ENCODE data around the gene GNAI1. TPM values are rescaled to one million over a fixed set of nuclear protein-coding genes. Genes with fewer than 3 reads are reported as not detected.

GNAI1 gene
- total RNA-seq, 4 donors from 2014 or later = 29.4 to 78.5 (median 35.5) TPM

DNA sequence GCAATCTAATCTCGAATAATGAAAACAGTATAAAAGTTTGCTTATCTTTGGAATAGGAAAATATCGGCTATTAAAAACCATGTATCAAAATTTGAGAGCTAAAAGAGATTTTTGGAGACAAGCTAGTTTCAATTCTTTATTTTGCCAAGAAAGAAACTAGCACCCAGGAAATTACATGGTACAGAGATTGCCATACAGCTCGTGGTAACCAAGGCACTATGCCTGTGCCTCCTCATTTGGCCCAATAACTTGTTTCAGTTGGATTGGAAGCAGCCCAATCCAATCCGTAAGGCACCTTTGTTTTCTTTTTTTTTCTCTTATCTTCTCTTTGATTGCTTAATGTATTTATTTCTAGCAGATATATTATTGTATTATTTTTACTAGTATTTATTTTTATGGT lies 55.0 kb downstream of the GNAI1 start:
- TF ChIP-seq EP300 (IDR thresholded peaks at IDR 0.05) (no peak), POLR2A (IDR thresholded peaks at IDR 0.05) (no peak)
- TF ChIP-seq, protein P1, sequence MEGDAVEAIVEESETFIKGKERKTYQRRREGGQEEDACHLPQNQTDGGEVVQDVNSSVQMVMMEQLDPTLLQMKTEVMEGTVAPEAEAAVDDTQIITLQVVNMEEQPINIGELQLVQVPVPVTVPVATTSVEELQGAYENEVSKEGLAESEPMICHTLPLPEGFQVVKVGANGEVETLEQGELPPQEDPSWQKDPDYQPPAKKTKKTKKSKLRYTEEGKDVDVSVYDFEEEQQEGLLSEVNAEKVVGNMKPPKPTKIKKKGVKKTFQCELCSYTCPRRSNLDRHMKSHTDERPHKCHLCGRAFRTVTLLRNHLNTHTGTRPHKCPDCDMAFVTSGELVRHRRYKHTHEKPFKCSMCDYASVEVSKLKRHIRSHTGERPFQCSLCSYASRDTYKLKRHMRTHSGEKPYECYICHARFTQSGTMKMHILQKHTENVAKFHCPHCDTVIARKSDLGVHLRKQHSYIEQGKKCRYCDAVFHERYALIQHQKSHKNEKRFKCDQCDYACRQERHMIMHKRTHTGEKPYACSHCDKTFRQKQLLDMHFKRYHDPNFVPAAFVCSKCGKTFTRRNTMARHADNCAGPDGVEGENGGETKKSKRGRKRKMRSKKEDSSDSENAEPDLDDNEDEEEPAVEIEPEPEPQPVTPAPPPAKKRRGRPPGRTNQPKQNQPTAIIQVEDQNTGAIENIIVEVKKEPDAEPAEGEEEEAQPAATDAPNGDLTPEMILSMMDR (IDR thresholded peaks at IDR 0.05) = no peak
- H3K27ac ChIP-seq = no peak overlapping the region
- 58 to 66% methylated on average over 4 of the region's 4 CpGs for WGBS, 2 donors
- no peak overlapping the region for H3K4me3 ChIP-seq
- H3K9me3 ChIP-seq = no peaks in the 10 kb centered on the region
- peaks cover 4 to 29% (median 10%) of the 10 kb centered on the region in 4 donors for H3K4me1 ChIP-seq
- DNase-seq (ENCODE audit: low spot score in 2 of 2) = no peak
- peaks cover 0 to 4% (median 0%) of the 10 kb centered on the region in 3 donors for H3K36me3 ChIP-seq
- H3K27me3 ChIP-seq = no peaks in the 10 kb centered on the region

DNA sequence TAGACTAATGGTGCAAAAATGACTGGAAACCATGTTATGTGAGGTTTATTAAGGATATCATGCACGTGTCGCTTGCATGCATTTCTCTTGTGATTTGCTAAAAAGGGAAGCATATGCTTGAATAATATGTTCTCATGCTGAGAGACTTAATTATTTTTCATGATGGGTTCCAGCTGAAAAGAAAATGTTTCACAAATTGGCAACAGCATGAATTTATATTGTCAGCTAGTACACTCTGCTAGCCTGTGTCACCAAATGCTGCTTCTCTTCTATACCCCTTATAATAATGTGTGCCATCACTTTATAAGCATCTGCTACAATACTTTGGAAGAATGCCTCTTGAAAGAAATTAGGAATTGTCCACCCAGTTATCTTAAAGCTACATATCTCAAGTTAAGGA lies 63.0 kb downstream of the GNAI1 start:
- no peaks in the 10 kb centered on the region for H3K27me3 ChIP-seq
- DNase-seq (ENCODE audit: low spot score in 2 of 2) = no peak
- 86 to 87% methylated on average over 2 of the region's 2 CpGs for WGBS, 2 donors
- H3K9me3 ChIP-seq = no peaks in the 10 kb centered on the region
- H3K4me1 ChIP-seq = no peaks in the 10 kb centered on the region
- H3K4me3 ChIP-seq = no peak overlapping the region
- no peak overlapping the region for H3K27ac ChIP-seq
- peaks cover 0 to 14% (median 0%) of the 10 kb centered on the region in 3 donors for H3K36me3 ChIP-seq
- no peak for TF ChIP-seq POLR2A (IDR thresholded peaks at IDR 0.05)
- TF ChIP-seq, protein P1 (IDR thresholded peaks at IDR 0.05) = no peak

DNA sequence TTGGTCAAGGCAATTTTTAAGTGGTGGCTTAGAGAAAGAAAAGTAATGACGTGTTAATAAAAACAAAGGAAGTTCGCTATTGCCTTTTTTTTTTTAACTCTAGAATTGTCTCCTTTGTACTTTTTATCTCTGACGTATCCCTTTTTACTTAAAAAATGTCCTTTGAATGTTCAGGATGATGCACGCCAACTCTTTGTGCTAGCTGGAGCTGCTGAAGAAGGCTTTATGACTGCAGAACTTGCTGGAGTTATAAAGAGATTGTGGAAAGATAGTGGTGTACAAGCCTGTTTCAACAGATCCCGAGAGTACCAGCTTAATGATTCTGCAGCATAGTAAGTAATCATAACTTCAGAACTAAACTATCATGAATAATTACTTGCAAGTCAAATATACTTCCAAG lies 64.4 kb downstream of the GNAI1 start:
- 88 to 90% methylated on average over 5 of the region's 5 CpGs for WGBS, 2 donors
- no peaks in the 10 kb centered on the region for H3K4me1 ChIP-seq
- H3K27ac ChIP-seq = no peak overlapping the region
- no peak overlapping the region for H3K4me3 ChIP-seq
- peaks cover 0 to 24% (median 0%) of the 10 kb centered on the region in 3 donors for H3K36me3 ChIP-seq
- H3K9me3 ChIP-seq = no peaks in the 10 kb centered on the region
- DNase-seq (ENCODE audit: low spot score in 2 of 2) = no peak
- TF ChIP-seq POLR2A (IDR thresholded peaks at IDR 0.05) = no peak
- no peak for TF ChIP-seq EP300 (IDR thresholded peaks at IDR 0.05)
- TF ChIP-seq, protein P1 (IDR thresholded peaks at IDR 0.05) = no peak
- no peaks in the 10 kb centered on the region for H3K27me3 ChIP-seq

DNA sequence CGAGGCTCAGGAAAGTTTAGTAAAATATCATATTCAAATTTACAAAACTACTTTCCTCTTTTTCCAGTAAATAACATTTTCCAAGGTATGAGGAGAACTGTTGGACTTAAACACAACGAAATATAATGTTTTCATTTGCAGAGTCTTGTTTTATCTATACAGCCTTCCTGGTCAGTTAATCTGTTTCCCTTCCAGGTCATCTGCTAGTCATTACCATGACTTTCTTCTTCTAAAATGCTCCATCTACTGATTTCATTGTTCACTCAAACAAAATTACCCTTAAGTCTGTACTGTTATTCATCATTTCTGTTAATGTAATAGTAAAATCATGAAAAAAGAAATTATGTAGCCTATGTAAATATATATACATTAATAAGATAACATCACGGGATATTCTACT lies 69.8 kb downstream of the GNAI1 start:
- TF ChIP-seq EP300 (IDR thresholded peaks at IDR 0.05) = no peak
- no peak for TF ChIP-seq POLR2A (IDR thresholded peaks at IDR 0.05)
- TF ChIP-seq, protein P1 (IDR thresholded peaks at IDR 0.05) = no peak
- H3K9me3 ChIP-seq = no peaks in the 10 kb centered on the region
- no peak overlapping the region for H3K27ac ChIP-seq
- no peak for DNase-seq (ENCODE audit: low spot score in 2 of 2)
- peaks cover 0 to 16% (median 0%) of the 10 kb centered on the region in 4 donors for H3K4me1 ChIP-seq
- H3K36me3 ChIP-seq = peaks cover 0 to 37% (median 0%) of the 10 kb centered on the region in 3 donors
- WGBS, 2 donors = 47 to 49% methylated on average over 3 of the region's 3 CpGs
- H3K4me3 ChIP-seq = no peak overlapping the region
- no peaks in the 10 kb centered on the region for H3K27me3 ChIP-seq

DNA sequence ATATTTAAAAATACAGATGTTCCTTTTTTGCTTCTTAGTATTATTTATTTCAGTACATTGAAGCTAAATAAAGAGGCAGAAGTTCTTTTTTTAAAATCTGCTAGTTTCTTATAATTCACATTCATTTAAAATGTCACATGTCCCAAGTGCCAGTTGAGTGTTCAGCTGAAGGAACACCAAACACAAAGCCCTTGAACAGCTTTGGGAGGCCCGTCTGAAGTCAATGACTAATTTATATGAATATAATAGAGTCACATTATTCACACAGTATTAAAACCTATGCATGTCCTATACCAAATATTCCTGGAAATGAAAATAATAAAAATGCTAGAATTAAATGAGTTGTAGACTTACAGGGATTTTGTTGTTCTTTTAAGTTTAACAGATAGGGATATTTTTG lies 70.3 kb downstream of the GNAI1 start:
- DNase-seq (ENCODE audit: low spot score in 2 of 2) = no peak
- no peak for TF ChIP-seq EP300 (IDR thresholded peaks at IDR 0.05)
- TF ChIP-seq, protein P1 (IDR thresholded peaks at IDR 0.05) = no peak
- peaks cover 0 to 17% (median 0%) of the 10 kb centered on the region in 4 donors for H3K4me1 ChIP-seq
- 33 to 53% methylated on average over 1 of the region's 1 CpG for WGBS, 2 donors
- H3K27me3 ChIP-seq = no peaks in the 10 kb centered on the region
- peaks cover 0 to 37% (median 0%) of the 10 kb centered on the region in 3 donors for H3K36me3 ChIP-seq
- no peak overlapping the region for H3K27ac ChIP-seq
- no peaks in the 10 kb centered on the region for H3K9me3 ChIP-seq
- no peak overlapping the region for H3K4me3 ChIP-seq

Measured in tibial nerve (tissue), 4 donors.